HG02938 (cell line): ENCODE data around the gene EXTL2.
"Not testable (repeated sequence)": the region's sequence is repeated elsewhere in the genome, so short reads cannot be mapped to it uniquely, and the experiment has no call there.

Experiments used
- ATAC-seq: cut with Tn5 transposase; IDR thresholded peaks from one replicate; pipeline ENCODE4 v1.9.1; 2021; ENCODE audit warnings: mild to moderate bottlenecking, moderate library complexity; ENCODE audit not compliant: unreplicated experiment

EXTL2 gene

GRCh38 chr1:100903777-100904176 is 9.1 kb upstream of the EXTL2 start:
- ATAC-seq: no peak

GRCh38 chr1:100902365-100902764 is 7.7 kb upstream of the EXTL2 start:
- ATAC-seq: no peak

GRCh38 chr1:100896481-100896982 is 1.9 kb upstream of the EXTL2 start:
- ATAC-seq: peak; percentile 68

- peak; percentile 61 for ATAC-seq
Observed at GRCh38 chr1:100895540-100896480, 1.2 kb upstream of the EXTL2 start, which contains the start of gene SLC30A7. SLC30A7 (plus strand) TSS chr1:100896090; CDS start chr1:100896263, 173 bp downstream.

GRCh38 chr1:100893718-100894117 is 924 bp downstream of the EXTL2 start:
- ATAC-seq: no peak

GRCh38 chr1:100892554-100892953 is 2.1 kb downstream of the EXTL2 start:
- ATAC-seq: no peak

GRCh38 chr1:100891380-100891779 is 3.3 kb downstream of the EXTL2 start:
- ATAC-seq: no peak

GRCh38 chr1:100889869-100890482 is 4.7 kb downstream of the EXTL2 start:
- not testable (repeated sequence) for ATAC-seq

- ATAC-seq: not testable (repeated sequence)
Observed at GRCh38 chr1:100889007-100889406, 5.6 kb downstream of the EXTL2 start.

- ATAC-seq: no peak
Observed at GRCh38 chr1:100883963-100884362, 10.7 kb downstream of the EXTL2 start.

GRCh38 chr1:100882698-100883097 is 11.9 kb downstream of the EXTL2 start:
- no peak for ATAC-seq

- ATAC-seq: no peak
Observed at GRCh38 chr1:100881687-100882086, 13.0 kb downstream of the EXTL2 start.

GRCh38 chr1:100879422-100879821 is 15.2 kb downstream of the EXTL2 start:
- no peak for ATAC-seq

- no peak for ATAC-seq
Observed at GRCh38 chr1:100876291-100876690, 18.4 kb downstream of the EXTL2 start.

GRCh38 chr1:100875228-100875627 is 19.4 kb downstream of the EXTL2 start:
- ATAC-seq: no peak

- no peak for ATAC-seq
Observed at GRCh38 chr1:100874433-100874832, 20.2 kb downstream of the EXTL2 start.

- no peak for ATAC-seq
Observed at GRCh38 chr1:100869996-100870395, 24.6 kb downstream of the EXTL2 start.

GRCh38 chr1:100868364-100868995 is 26.2 kb downstream of the EXTL2 start:
- no peak for ATAC-seq

- no peak for ATAC-seq
Observed at GRCh38 chr1:100866901-100867206, 27.8 kb downstream of the EXTL2 start.

GRCh38 chr1:100866041-100866900 is 28.4 kb downstream of the EXTL2 start:
- peak; percentile 44 for ATAC-seq

GRCh38 chr1:100862591-100862990 is 32.1 kb downstream of the EXTL2 start:
- no peak for ATAC-seq
